ENCODE measurements around the gene UBXN1.

DNA sequence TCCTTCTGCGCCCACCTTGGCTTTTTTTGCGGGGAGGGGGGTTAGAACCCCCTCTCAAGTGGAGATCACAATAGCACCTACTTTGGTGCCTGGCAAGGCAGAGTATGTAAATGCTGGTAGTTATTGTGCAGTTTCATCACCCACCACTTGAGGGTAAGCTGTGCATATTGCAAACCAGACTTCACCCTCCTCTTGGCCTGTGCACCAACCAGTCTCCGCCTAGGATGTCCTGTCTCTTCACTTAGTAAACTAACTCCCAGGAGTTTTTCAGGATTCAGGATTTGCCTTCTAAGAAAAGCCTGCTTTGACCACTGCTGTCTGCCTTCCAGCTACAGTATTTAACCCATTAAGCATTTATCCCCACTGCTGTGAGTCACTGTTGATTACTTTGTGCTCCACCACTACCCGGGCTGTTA is 2.0 kb upstream of the UBXN1 start:
- TF ChIP-seq, protein P1, sequence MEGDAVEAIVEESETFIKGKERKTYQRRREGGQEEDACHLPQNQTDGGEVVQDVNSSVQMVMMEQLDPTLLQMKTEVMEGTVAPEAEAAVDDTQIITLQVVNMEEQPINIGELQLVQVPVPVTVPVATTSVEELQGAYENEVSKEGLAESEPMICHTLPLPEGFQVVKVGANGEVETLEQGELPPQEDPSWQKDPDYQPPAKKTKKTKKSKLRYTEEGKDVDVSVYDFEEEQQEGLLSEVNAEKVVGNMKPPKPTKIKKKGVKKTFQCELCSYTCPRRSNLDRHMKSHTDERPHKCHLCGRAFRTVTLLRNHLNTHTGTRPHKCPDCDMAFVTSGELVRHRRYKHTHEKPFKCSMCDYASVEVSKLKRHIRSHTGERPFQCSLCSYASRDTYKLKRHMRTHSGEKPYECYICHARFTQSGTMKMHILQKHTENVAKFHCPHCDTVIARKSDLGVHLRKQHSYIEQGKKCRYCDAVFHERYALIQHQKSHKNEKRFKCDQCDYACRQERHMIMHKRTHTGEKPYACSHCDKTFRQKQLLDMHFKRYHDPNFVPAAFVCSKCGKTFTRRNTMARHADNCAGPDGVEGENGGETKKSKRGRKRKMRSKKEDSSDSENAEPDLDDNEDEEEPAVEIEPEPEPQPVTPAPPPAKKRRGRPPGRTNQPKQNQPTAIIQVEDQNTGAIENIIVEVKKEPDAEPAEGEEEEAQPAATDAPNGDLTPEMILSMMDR (conservative IDR thresholded peaks at IDR 0.05), result peak; percentile 75
- TF ChIP-seq EZH2 (IDR thresholded peaks at IDR 0.05; ENCODE audit: low read depth), result no peak
